Naive thymus-derived CD8-positive, alpha-beta T cell (primary cell): ENCODE data around the gene AOPEP. TPM values are rescaled to one million over a fixed set of nuclear protein-coding genes. Genes with fewer than 3 reads are reported as not detected.
A peak's percentile ranks its signal among the peaks of the same experiment; 100 is the strongest.

Source experiments
- ATAC-seq, 2 donors: fragments of 150-1000 bp; cut with Tn5 transposase in 1 of 2; sonication (Bioruptor Pico), chemical (Tn5 transposase) in 1 of 2; 1 replicate in 1 of 2; 2 replicates in 1 of 2; pipeline ENCODE4 v1.10.0; 2021; ENCODE audit warnings: mild to moderate bottlenecking in 2 of 2, moderate library complexity in 2 of 2
- POLR2A ChIA-PET: fragments of 350-600 bp; sonication (Branson Sonifier 250); formaldehyde crosslinking; loops from one replicate; lab custom pipeline; 2021; ENCODE audit warnings: antibody characterized with exemption; lab: Charles Lee
- DNase-seq, 10 donors: peaks; one replicate each; pipeline versions ENCODE4 v3.0.0 to v3.0.0-alpha.2; 2020 to 2022
- H3K27ac Mint-ChIP-seq, 10 donors: one replicate each; pipeline ENCODE4 v1.8.0; 2020 to 2022; ENCODE audit warnings: mild to moderate bottlenecking in 10 of 10, mixed read lengths in 10 of 10, moderate library complexity in 4 of 10, inconsistent platforms in 1 of 10
- H3K27me3 Mint-ChIP-seq, 5 donors: one replicate each; pipeline ENCODE4 v1.8.0; 2021 to 2022; ENCODE audit warnings: mixed read lengths in 5 of 5
- H3K36me3 Mint-ChIP-seq, 3 donors: one replicate each; pipeline ENCODE4 v1.8.0; 2020 to 2022; ENCODE audit warnings: mixed read lengths in 3 of 3, mild to moderate bottlenecking in 2 of 3, inconsistent platforms in 1 of 3
- H3K4me1 Mint-ChIP-seq, 4 donors: one replicate each; pipeline ENCODE4 v1.8.0; 2021 to 2022; ENCODE audit warnings: mixed read lengths in 4 of 4
- H3K4me3 Mint-ChIP-seq, 10 donors: one replicate each; pipeline ENCODE4 v1.8.0; 2020 to 2022; ENCODE audit warnings: mild to moderate bottlenecking in 10 of 10, mixed read lengths in 10 of 10, moderate library complexity in 6 of 10, inconsistent platforms in 1 of 10
- H3K9me3 Mint-ChIP-seq, 9 donors: one replicate each; pipeline ENCODE4 v1.8.0; 2020 to 2022; ENCODE audit warnings: mixed read lengths in 9 of 9, mild to moderate bottlenecking in 3 of 9, inconsistent platforms in 1 of 9, moderate library complexity in 1 of 9
- polyA plus RNA-seq, 3 donors: library from polyadenylated mRNA; unstranded; fragments of 300-500 nt; fragmentation: Illumina TruSeq; gene quantifications; one replicate each; pipeline ENCODE4 v1.2.3, GENCODE V29; 2021
- total RNA-seq, 8 experiments: library from RNA in 2 of 8; stranded (reverse) in 2 of 8; gene quantifications; one replicate each; pipeline ENCODE4 v1.2.3 and lab custom pipeline; 2021 to 2026

Gene AOPEP
- total and polyA plus RNA-seq, 5 experiments from 2014 or later, result 4.3 to 10.8 (median 7.4) TPM

DNA sequence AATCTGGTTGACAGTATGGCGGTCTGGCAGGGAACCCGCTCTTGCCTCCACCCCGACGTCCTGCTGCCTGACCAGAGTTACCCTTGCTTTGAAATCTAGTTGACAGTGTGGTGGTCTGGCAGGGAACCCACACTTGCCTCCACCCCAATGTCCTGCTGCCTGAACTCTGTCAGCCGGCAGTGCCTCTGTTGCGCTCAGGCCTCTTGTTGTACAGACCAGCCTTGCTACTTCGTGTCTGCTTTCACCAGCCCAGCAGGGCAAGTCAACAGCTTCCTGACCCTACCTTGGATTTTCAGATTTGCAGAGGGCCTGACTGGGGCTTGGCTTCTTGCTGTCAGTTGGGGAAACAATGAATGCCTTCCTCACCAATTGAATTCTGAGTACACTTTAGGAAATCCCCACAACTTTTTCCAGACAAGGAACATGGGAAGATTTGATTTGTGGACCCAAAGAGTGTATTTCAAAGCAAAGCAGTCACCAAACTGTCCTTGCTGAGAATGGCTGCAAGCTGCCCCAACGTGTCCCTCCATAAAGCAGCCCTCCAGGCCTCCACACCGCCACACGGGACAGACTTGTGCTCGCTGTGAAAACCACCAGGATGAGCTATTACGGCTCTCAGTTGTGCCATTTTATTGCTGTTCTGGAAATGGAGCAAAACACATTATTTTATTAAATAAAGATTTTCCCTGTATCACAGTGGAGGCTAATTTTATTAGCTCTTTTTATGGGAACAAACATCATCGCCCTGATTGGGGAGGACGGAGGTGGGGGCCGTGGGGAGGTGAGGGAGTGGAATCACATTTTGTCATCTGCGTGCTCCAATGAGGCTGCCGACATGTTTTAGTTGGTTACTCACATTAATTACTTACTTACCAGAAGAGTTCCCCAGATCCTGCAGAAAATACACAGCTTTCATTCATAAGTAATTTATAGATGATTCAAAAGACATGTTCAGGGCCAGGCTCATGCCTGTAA lies 189.3 kb downstream of the AOPEP start:
- no peaks in the 10 kb centered on the region for H3K36me3 Mint-ChIP-seq
- no peak overlapping the region for H3K4me3 Mint-ChIP-seq
- no peak for DNase-seq
- H3K27me3 Mint-ChIP-seq, result no peaks in the 10 kb centered on the region
- ATAC-seq, result no peak
- peak overlapping the region in 2 of 10 donors; percentile 27 to 35 for H3K27ac Mint-ChIP-seq
- no peaks in the 10 kb centered on the region for H3K9me3 Mint-ChIP-seq
- POLR2A ChIA-PET, result no interaction called here
- peaks cover 1 to 8% (median 5%) of the 10 kb centered on the region in 4 donors for H3K4me1 Mint-ChIP-seq

DNA sequence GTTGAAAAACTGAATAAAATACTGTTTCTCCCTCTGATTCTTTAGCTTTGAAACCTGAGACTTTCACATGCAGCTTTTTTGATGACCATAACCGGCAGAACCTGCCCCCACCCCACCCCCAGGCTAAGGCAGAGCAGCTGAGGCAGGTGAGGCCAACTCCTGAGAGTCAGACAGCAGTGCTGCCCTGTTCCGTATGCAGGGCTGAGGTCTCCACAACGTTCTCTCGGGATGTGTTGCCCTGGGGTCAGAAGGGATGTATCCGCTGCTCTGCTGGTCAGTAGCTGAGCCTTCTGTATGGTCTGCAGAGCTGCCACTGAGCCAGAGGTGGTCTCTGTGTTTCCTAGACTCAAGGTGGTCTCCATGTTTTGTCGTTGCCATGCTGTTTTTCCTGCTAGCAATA lies 190.5 kb downstream of the AOPEP start:
- Mint-ChIP-seq H3K36me3 (no peaks in the 10 kb centered on the region), H3K27ac (peak overlapping the region in 1 of 10 donors; percentile 80), H3K9me3 (no peaks in the 10 kb centered on the region), H3K4me3 (no peak overlapping the region), H3K4me1 (peaks cover 3 to 9% (median 6%) of the 10 kb centered on the region in 4 donors), H3K27me3 (no peaks in the 10 kb centered on the region)
- DNase-seq (no peak), ATAC-seq (no peak)
- POLR2A ChIA-PET, result interaction anchor here (1.2 kb wide), 1 partner anchor 56 kb away, joined by 3 read pairs; no protein-coding TSS in a partner anchor

DNA sequence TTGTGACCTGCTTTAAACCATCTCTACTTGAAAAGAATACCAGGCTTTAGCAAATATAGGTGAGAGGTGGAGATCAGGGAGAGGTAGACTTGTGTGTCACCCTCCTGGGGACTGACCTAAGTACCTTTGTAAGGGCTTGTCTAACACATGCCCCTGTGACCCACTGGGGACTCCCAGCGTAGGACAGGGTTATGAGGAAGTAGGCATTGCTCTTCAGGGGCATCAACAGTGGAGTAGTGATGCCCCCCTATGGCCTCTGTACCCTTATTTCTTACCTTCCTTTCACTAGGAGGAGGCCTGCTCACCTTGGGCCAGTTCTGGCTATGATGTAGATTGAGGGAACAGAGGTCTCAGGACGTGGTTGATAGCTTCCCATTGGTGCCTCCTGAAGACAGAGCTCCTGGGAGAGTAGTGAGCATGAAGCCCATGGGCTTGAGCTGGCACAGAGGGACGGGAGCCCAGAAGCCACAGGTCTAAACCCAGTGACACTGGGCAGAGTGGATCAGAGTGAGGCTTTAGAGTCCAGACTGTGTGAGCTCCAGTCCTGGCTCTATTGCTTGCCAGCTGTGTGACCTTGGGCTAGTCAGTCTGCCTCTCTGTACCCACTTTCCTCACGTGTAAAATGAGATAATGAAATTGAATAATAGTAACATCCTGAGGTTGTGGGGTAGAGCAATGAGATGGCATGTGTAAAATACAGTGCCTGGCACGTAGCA lies 191.7 kb downstream of the AOPEP start:
- POLR2A ChIA-PET, result interaction anchor here (1.2 kb wide), 1 partner anchor 57 kb away, joined by 3 read pairs; no protein-coding TSS in a partner anchor
- ATAC-seq (peak; percentile 76 to 84), DNase-seq (peak in 7 of 10 donors; percentile 3 to 41 (median 30))
- H3K4me1 Mint-ChIP-seq, result peaks cover 3 to 9% (median 6%) of the 10 kb centered on the region in 4 donors
- no peaks in the 10 kb centered on the region for H3K27me3 Mint-ChIP-seq
- H3K9me3 Mint-ChIP-seq, result no peaks in the 10 kb centered on the region
- H3K27ac Mint-ChIP-seq, result peak overlapping the region in 5 of 10 donors; percentile 0 to 80 (median 29)
- H3K4me3 Mint-ChIP-seq, result no peak overlapping the region
- H3K36me3 Mint-ChIP-seq, result no peaks in the 10 kb centered on the region

DNA sequence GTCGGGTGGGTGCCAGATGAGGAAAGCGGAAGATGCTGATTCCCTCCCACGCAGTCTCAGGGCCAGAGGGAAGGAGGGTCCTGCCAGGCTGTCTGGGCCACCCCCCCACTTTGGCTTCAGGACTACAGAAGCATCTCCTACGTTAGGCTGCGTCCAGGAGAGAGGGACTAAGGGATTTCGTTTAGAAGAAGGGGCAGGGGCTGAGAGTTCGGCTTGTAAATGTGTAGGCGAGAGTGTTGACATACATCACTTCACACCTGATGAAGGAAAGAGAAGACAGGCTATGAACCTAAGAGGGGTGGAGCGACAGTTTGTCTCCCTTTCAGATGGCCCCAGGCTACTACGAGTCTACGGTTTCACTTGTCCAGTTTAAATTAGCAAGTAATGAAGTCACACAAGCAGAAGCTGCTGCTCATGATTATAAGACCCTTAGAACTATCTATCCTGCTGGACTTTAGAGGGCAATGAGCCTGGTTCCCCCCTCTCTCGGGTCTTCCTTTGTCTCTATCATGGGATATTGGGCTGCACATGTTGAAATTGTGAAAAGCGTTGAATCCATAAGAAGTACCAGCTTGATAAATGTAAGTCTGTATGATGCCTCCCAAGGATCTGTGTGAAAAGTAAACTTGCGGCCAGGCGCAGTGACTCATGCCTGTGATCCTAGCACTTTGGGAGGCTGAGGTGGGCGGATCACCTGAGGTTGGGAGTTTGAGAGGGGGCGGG lies 193.0 kb downstream of the AOPEP start:
- Mint-ChIP-seq H3K36me3 (peaks cover 3 to 6% (median 3%) of the 10 kb centered on the region in 3 donors), H3K27ac (no peak overlapping the region), H3K9me3 (no peaks in the 10 kb centered on the region), H3K27me3 (no peaks in the 10 kb centered on the region), H3K4me1 (peaks cover 3 to 9% (median 6%) of the 10 kb centered on the region in 4 donors), H3K4me3 (no peak overlapping the region)
- no peak for ATAC-seq
- POLR2A ChIA-PET, result no interaction called here
- DNase-seq, result no peak

DNA sequence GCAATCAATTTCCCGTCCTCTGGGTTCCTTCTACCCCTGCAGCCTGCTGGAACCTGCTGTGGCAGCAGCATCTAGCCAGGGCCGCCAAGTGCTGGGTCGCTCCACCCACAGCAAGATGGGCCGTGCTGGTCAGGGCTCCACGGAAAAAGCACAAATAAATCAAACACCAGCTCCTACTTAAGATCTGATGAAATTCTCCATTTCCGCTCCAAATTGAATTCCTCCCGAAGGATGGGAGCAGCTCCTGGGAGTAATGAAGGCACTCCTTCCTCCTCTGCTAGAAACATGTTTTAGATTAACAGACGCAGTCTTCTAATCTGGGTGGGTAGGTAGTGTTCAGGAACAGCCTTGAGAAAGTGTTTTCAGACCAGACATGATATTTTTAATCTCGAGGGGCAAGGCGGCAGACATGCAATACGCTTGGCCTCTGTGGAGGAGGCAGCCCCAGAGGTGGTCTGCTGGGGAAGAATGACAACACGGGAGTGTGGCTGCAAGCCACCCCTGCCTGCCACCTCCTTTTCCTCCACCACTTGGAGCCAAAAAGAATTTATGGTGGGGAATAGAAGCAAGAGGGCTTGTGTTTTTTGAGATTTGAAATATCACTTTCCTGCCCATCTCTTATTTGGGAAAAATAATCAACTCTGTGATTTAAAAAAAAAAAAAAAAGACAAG lies 194.1 kb downstream of the AOPEP start:
- Mint-ChIP-seq H3K27me3 (no peaks in the 10 kb centered on the region), H3K36me3 (peaks cover 3 to 8% (median 7%) of the 10 kb centered on the region in 3 donors), H3K4me1 (peaks cover 3 to 9% (median 6%) of the 10 kb centered on the region in 4 donors), H3K27ac (peak overlapping the region in 1 of 10 donors; percentile 29), H3K9me3 (no peaks in the 10 kb centered on the region), H3K4me3 (no peak overlapping the region)
- no peak for ATAC-seq
- no peak for DNase-seq
- POLR2A ChIA-PET, result no interaction called here

- no peaks in the 10 kb centered on the region for H3K9me3 Mint-ChIP-seq
- H3K36me3 Mint-ChIP-seq, result peaks cover 3 to 13% (median 7%) of the 10 kb centered on the region in 3 donors
- ATAC-seq, result no peak
Measured at GRCh38 chr9:94921092-94921471, 194.6 kb downstream of the AOPEP start.

GRCh38 chr9:94921656-94922055 lies 195.2 kb downstream of the AOPEP start:
- Mint-ChIP-seq H3K9me3 (no peaks in the 10 kb centered on the region), H3K27ac (no peak overlapping the region), H3K4me1 (peaks cover 3 to 9% (median 6%) of the 10 kb centered on the region in 4 donors), H3K4me3 (no peak overlapping the region), H3K36me3 (peaks cover 3 to 15% (median 7%) of the 10 kb centered on the region in 3 donors), H3K27me3 (no peaks in the 10 kb centered on the region)
- DNase-seq (no peak), ATAC-seq (no peak)
- POLR2A ChIA-PET, result no interaction called here

More at GRCh38 chr9:94921092-94921471, 194.6 kb downstream of the AOPEP start:
- no peaks in the 10 kb centered on the region for H3K27me3 Mint-ChIP-seq
- no peak for DNase-seq
- POLR2A ChIA-PET, result no interaction called here
- H3K4me3 Mint-ChIP-seq, result no peak overlapping the region
- peak overlapping the region in 1 of 10 donors; percentile 29 for H3K27ac Mint-ChIP-seq
- H3K4me1 Mint-ChIP-seq, result peaks cover 3 to 9% (median 6%) of the 10 kb centered on the region in 4 donors

DNA sequence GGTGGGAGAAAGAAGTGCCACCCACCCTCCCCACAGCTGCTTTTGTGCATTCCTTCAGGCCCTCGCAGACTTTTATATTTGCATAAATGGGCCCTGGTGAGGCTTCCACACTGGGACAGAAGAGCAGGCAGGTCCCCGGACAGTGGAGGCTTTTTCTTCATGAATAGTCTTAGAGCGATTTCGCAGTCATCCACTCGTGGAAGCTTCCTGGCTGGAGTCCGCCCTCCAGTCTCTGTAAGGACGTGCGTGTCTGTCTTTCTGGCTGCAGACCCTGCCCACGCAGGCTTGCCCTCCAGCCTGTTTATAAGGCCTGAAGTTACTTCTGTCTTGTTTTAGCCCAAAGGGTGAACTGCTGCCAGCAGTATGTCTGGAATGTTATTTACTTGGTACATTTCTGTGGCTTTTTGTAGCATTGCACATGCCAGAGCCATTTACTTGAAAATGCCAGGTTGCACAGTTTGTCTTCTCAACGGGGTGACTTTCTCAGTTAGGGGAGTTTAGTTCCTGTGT lies 195.7 kb downstream of the AOPEP start:
- Mint-ChIP-seq H3K27me3 (no peaks in the 10 kb centered on the region), H3K4me1 (peaks cover 3 to 9% (median 6%) of the 10 kb centered on the region in 4 donors), H3K36me3 (peaks cover 3 to 15% (median 7%) of the 10 kb centered on the region in 3 donors), H3K27ac (no peak overlapping the region), H3K4me3 (no peak overlapping the region), H3K9me3 (no peaks in the 10 kb centered on the region)
- DNase-seq (no peak), ATAC-seq (no peak)
- POLR2A ChIA-PET, result no interaction called here

- no peak overlapping the region for H3K4me3 Mint-ChIP-seq
- DNase-seq, result no peak
- POLR2A ChIA-PET, result no interaction called here
- no peaks in the 10 kb centered on the region for H3K9me3 Mint-ChIP-seq
- no peaks in the 10 kb centered on the region for H3K27me3 Mint-ChIP-seq
- no peak for ATAC-seq
- peaks cover 3 to 6% (median 3%) of the 10 kb centered on the region in 4 donors for H3K4me1 Mint-ChIP-seq
- peaks cover 3 to 18% (median 7%) of the 10 kb centered on the region in 3 donors for H3K36me3 Mint-ChIP-seq
- peak overlapping the region in 2 of 10 donors; percentile 5 to 39 for H3K27ac Mint-ChIP-seq
Measured at GRCh38 chr9:94922691-94923107, 196.2 kb downstream of the AOPEP start.

DNA sequence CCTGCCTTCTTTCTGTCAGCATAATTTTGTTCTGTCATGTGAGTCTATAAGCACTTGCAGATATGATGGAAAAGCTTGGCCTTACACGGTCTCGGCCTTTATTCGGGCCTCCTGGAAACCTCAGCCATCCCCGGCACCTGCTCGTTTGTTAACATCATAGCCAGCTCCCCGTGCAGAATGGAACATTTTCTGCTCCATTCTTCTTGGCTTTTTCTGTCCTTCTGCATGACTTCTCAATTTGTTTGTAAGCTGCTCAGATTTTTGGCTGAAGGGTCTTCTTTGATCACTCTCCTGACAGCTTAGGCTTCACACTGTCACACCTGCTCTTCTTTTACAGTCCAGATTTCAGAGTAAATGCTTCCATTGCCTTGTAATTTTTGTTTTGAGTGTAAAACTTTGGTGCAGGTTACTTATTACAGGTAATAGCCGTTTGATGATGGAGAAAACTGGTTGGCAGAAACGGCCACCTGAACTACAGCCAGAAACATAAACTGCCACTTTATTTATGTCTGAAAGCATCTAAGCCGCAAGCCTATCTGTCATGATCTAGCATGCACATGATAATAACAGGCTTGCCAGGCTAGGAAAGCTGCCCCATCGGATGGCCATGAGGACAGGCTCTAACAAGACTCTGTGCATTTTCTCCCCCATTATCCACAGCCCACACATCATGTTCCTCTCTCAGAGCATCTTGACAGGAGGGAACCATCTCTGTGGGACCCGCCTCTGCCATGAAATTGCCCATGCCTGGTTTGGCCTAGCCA lies 197.0 kb downstream of the AOPEP start:
- H3K27me3 Mint-ChIP-seq, result no peaks in the 10 kb centered on the region
- peaks cover 3 to 20% (median 7%) of the 10 kb centered on the region in 3 donors for H3K36me3 Mint-ChIP-seq
- no peaks in the 10 kb centered on the region for H3K9me3 Mint-ChIP-seq
- H3K4me3 Mint-ChIP-seq, result no peak overlapping the region
- ATAC-seq, result no peak
- POLR2A ChIA-PET, result no interaction called here
- no peak for DNase-seq
- H3K4me1 Mint-ChIP-seq, result peaks cover 0 to 1% (median under 1%) of the 10 kb centered on the region in 4 donors
- H3K27ac Mint-ChIP-seq, result peak overlapping the region in 2 of 10 donors; percentile 5 to 9
